ENCODE data around the gene RHBDF2.
A peak's percentile ranks its signal among the peaks of the same experiment; 100 is the strongest.
"Not testable (repeated sequence)": the region's sequence is repeated elsewhere in the genome, so short reads cannot be mapped to it uniquely, and the experiment has no call there.

The RHBDF2 gene

GRCh38 chr17:76524598-76525512 is 23.6 kb upstream of the RHBDF2 start:
- no peak for DNase-seq

- peak; percentile 87 for DNase-seq
Measured at GRCh38 chr17:76523084-76524037, 22.1 kb upstream of the RHBDF2 start.

GRCh38 chr17:76521683-76522082 is 20.5 kb upstream of the RHBDF2 start:
- not testable (repeated sequence) for DNase-seq

GRCh38 chr17:76521262-76521661 is 20.0 kb upstream of the RHBDF2 start:
- DNase-seq = no peak

- no peak for DNase-seq
Measured at GRCh38 chr17:76519048-76519966, 18.1 kb upstream of the RHBDF2 start.

- DNase-seq = no peak
Measured at GRCh38 chr17:76517638-76518038, 16.4 kb upstream of the RHBDF2 start.

GRCh38 chr17:76515274-76515949 is 14.2 kb upstream of the RHBDF2 start:
- no peak for DNase-seq

GRCh38 chr17:76514355-76514754 is 13.1 kb upstream of the RHBDF2 start:
- DNase-seq = not testable (repeated sequence)

GRCh38 chr17:76513306-76513692 is 12.1 kb upstream of the RHBDF2 start:
- DNase-seq = no peak

- DNase-seq = no peak
Measured at GRCh38 chr17:76512366-76513305, 11.4 kb upstream of the RHBDF2 start.

- DNase-seq = no peak
Measured at GRCh38 chr17:76511668-76512365, 10.6 kb upstream of the RHBDF2 start.

GRCh38 chr17:76510831-76511244 is 9.6 kb upstream of the RHBDF2 start:
- DNase-seq = no peak

- not testable (repeated sequence) for DNase-seq
Measured at GRCh38 chr17:76508472-76509063, 7.3 kb upstream of the RHBDF2 start.

- DNase-seq = peak; percentile 93
Measured at GRCh38 chr17:76506408-76507345, 5.5 kb upstream of the RHBDF2 start.

GRCh38 chr17:76504117-76504516 is 2.9 kb upstream of the RHBDF2 start:
- no peak for DNase-seq

- no peak for DNase-seq
Measured at GRCh38 chr17:76502341-76503211, 1.4 kb upstream of the RHBDF2 start.

GRCh38 chr17:76501827-76502307 is 644 bp upstream of the RHBDF2 start:
- DNase-seq = no peak
